ENCODE measurements around the gene RAB11FIP3.

DNA sequence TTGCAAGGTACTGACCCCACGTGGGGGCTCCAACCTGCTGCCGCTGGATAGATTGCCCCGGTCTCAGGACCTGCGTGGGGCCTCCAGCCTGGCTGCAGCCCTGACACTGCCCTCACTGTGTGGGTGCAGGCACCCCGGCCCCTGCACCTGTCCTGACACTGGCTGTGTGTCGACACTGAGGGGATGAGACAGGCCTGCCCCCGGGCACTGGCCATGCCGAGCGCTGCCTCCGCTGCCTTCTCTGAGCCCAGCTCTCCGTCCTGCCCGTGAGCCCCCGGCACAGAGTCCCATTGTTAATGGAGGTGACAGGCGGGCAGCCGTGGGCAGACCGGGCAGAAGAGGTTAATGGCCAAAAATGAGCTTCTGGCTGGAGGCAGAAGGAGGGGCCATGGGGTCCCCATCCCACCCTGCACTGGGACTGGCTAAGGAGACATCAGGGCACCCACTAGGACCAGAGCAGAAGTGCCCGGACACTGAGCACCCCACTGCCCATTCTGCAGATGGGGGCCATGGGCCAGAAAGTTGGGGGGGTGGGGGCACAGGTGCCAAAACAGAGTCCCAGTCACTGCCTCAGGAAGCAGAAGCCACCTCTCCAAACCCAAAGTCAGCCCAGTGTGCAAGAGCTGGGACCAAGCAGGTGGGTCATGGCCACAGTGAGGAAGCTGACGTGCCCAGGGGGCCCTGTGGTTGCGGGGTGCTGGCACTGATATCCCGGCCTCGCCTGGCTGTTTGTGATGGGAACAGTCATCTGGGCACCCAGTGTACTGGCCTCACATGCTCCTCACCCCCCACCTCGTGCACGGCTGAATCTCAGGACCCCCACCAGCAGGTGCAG lies 132.2 kb downstream of the RAB11FIP3 start:
- TF ChIP-seq, protein P1, sequence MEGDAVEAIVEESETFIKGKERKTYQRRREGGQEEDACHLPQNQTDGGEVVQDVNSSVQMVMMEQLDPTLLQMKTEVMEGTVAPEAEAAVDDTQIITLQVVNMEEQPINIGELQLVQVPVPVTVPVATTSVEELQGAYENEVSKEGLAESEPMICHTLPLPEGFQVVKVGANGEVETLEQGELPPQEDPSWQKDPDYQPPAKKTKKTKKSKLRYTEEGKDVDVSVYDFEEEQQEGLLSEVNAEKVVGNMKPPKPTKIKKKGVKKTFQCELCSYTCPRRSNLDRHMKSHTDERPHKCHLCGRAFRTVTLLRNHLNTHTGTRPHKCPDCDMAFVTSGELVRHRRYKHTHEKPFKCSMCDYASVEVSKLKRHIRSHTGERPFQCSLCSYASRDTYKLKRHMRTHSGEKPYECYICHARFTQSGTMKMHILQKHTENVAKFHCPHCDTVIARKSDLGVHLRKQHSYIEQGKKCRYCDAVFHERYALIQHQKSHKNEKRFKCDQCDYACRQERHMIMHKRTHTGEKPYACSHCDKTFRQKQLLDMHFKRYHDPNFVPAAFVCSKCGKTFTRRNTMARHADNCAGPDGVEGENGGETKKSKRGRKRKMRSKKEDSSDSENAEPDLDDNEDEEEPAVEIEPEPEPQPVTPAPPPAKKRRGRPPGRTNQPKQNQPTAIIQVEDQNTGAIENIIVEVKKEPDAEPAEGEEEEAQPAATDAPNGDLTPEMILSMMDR (conservative IDR thresholded peaks at IDR 0.05 in 1 of 2, IDR thresholded peaks at IDR 0.05 in 1 of 2; ENCODE audit: extremely low read depth in 1 of 2, insufficient read depth in 1 of 2, low read depth in 1 of 2, low read length in 2 of 2) = no peak
- no peak for TF ChIP-seq EZH2 (IDR thresholded peaks at IDR 0.05; ENCODE audit: borderline replicate concordance, low read length)
